Heart right ventricle (tissue), 16 donors: ENCODE data around the gene RFTN1. TPM values are rescaled to one million over a fixed set of nuclear protein-coding genes. Genes with fewer than 3 reads are reported as not detected.

Source experiments
- ATAC-seq, 8 donors: fragments of 200-7000 bp; cut with Tn5 transposase; one replicate each; pipeline ENCODE4 v1.9.1; 2020; ENCODE audit warnings: mild to moderate bottlenecking in 8 of 8, moderate library complexity in 8 of 8, moderate number of reproducible peaks in 1 of 8
- DNase-seq, 2 donors: peaks; one replicate each; pipeline ENCODE4 v3.0.0-alpha.2; 2020
- H3K27ac ChIP-seq, 10 donors: fragments of 200-600 bp; sonication (generic) in 2 of 10; one replicate each; pipeline versions ENCODE4 v1.5.0 to v1.8.0; 2020 to 2022; ENCODE audit warnings: mild to moderate bottlenecking in 3 of 10
- H3K27me3 ChIP-seq, 7 donors: fragments of 200-600 bp; one replicate each; pipeline ENCODE4 v1.8.0; 2021 to 2022; ENCODE audit warnings: mild to moderate bottlenecking in 2 of 7
- H3K36me3 ChIP-seq, 9 donors: fragments of 200-600 bp; sonication (generic) in 1 of 9; one replicate each; pipeline versions ENCODE4 v1.5.0 to v1.8.0; 2020 to 2022; ENCODE audit warnings: mild to moderate bottlenecking in 2 of 9
- H3K4me1 ChIP-seq, 9 donors: fragments of 200-600 bp; sonication (generic) in 1 of 9; one replicate each; pipeline versions ENCODE4 v1.5.0 to v1.8.0; 2020 to 2022; ENCODE audit warnings: mild to moderate bottlenecking in 4 of 9
- H3K4me3 ChIP-seq, 10 donors: fragments of 200-600 bp; sonication (generic) in 2 of 10; one replicate each; pipeline versions ENCODE4 v1.5.0 to v1.8.0; 2020 to 2022; ENCODE audit warnings: mild to moderate bottlenecking in 7 of 10, moderate library complexity in 2 of 10
- H3K9me3 ChIP-seq, 11 donors: fragments of 200-600 bp in 10 of 11; sonication (generic) in 2 of 11; one replicate each; pipeline versions ENCODE4 v1.5.0 to v1.8.0; 2013 to 2022; ENCODE audit warnings: mild to moderate bottlenecking in 2 of 11, control low read depth in 1 of 11, moderate library complexity in 1 of 11
- WGBS, 2 donors: extraction: QIAGEN DNeasy Blood & Tissue Kit; methylation state at CpG; one replicate each; pipeline ENCODE4 v1.1.7; 2013; ENCODE audit warnings: inconsistent platforms in 1 of 2; 5-methylcytosine and 5-hydroxymethylcytosine counted together
- intact Hi-C, 10 donors: fragments of 100-400 bp; cut with DNase I; formaldehyde crosslinking; loops; one replicate each; pipeline versions ENCODE4 v1.11.1 to v1.14.2; 2022
- polyA plus RNA-seq, 2 donors: library from polyadenylated mRNA; stranded (reverse); fragments of 200-250 nt; gene quantifications; one replicate each; pipeline ENCODE4 v1.2.3, GENCODE V29; 2013
- total RNA-seq, 10 donors: library from RNA; stranded (reverse); fragmentation: NEBNext Ultra II Directional in 3 of 10; extraction: Animal tissue kit (Norgen Biotek cat#: 25700) in 3 of 10; gene quantifications; one replicate each; pipeline versions ENCODE4 v1.2.1 to v1.2.4, GENCODE V29; 2021 to 2023
- TF ChIP-seq, protein P1 (sequence below), 9 donors: fragments of 200-600 bp; sonication (generic) in 2 of 9; IDR thresholded peaks; one replicate each; pipeline versions ENCODE4 v1.5.0 to v1.8.0; 2021 to 2022; ENCODE audit warnings: antibody characterized with exemption in 9 of 9, mild to moderate bottlenecking in 5 of 9, moderate library complexity in 1 of 9
- donor health status: Arrhythmogenic right ventricular cardiomyopathy.
- donor health status: ischemic (EF 13 %, LVEDD 7.1; RV severe dilation, severe dysfunction).
- donor health status: healthy with polysubstance abuse.
- donor health status: DM: no; HTN: yes; CAD: no.
- donor health status: DM: no; HTN: no; CAD: no.
- donor health status: ischemic (EF 25% LVEDD 6.9; RV normal size, moderate dysfunction).
- donor health status: ischemic (EF 25% LVEDD 5.7; RV mildly dilated, moderate dysfunction).
- donor health status: healthy.
- donor health status: DM: yes; HTN: yes; CAD: no.
- donor health status: Ischemic cardiomyopathy.
- donor health status: ischemic (EF 35%, LVEDD 5.7; RV mildly dilated, moderate dysfunction).
- donor health status: nonischemic (EF 11% LVEDD 7.7; RV severe dilation, severe dysfunction).
- donor health status: DM: yes; HTN: yes; CAD: no.
- donor health status: PGD.
- donor health status: ischemic (EF 29% LVEDD 5.4; RV normal size, mild dysfunction).
- donor health status: nonischemic (EF 23%, LVEDD 6.1; RV moderate dilation, normal function).

The RFTN1 gene
- total and polyA plus RNA-seq, 12 donors = 17.4 to 32.2 (median 24.0) TPM

DNA sequence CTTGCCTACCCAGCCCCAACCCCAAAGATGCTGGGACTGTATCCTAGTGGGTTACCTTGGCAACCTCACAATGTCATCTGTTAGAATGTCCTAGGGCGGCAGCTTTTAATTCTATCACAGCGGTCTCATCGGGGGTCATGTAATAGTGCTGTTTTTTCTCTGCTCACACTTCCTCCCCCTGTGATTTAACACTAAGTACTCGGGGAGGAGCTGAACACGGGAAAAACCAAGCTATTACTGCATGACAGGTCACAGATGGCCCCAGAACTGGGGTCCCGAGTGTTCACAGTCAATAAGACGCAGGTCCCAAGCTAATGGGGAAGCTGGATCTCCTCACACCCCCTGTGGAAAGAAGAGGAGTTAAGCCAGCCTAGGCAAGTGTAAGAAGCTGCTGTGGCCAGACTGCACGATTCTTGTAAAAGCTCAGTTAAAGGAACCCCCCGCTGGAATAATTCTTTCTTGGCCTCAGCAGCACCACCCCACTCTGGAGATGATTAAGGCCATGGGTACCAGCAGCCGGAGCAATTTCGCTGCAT is 2.5 kb upstream of the RFTN1 start:
- TF ChIP-seq, protein P1, sequence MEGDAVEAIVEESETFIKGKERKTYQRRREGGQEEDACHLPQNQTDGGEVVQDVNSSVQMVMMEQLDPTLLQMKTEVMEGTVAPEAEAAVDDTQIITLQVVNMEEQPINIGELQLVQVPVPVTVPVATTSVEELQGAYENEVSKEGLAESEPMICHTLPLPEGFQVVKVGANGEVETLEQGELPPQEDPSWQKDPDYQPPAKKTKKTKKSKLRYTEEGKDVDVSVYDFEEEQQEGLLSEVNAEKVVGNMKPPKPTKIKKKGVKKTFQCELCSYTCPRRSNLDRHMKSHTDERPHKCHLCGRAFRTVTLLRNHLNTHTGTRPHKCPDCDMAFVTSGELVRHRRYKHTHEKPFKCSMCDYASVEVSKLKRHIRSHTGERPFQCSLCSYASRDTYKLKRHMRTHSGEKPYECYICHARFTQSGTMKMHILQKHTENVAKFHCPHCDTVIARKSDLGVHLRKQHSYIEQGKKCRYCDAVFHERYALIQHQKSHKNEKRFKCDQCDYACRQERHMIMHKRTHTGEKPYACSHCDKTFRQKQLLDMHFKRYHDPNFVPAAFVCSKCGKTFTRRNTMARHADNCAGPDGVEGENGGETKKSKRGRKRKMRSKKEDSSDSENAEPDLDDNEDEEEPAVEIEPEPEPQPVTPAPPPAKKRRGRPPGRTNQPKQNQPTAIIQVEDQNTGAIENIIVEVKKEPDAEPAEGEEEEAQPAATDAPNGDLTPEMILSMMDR (IDR thresholded peaks at IDR 0.05) = no peak
- DNase-seq = no peak
- no peak for ATAC-seq
- intact Hi-C loops = loop anchor here (2.0 to 10.0 kb wide), 8 partner anchors 71 to 229 kb away; no protein-coding TSS in a partner anchor
- 51 to 57% methylated on average over 11 of the region's 11 CpGs for WGBS, 2 donors
- H3K4me3 ChIP-seq = no peak overlapping the region
- H3K36me3 ChIP-seq = no peaks in the 10 kb centered on the region
- H3K27ac ChIP-seq = peak overlapping the region; percentile 8 to 96 (median 59)
- no peaks in the 10 kb centered on the region for H3K9me3 ChIP-seq
- H3K27me3 ChIP-seq = no peaks in the 10 kb centered on the region
- peaks cover 5 to 62% (median 50%) of the 10 kb centered on the region in 9 donors for H3K4me1 ChIP-seq

DNA sequence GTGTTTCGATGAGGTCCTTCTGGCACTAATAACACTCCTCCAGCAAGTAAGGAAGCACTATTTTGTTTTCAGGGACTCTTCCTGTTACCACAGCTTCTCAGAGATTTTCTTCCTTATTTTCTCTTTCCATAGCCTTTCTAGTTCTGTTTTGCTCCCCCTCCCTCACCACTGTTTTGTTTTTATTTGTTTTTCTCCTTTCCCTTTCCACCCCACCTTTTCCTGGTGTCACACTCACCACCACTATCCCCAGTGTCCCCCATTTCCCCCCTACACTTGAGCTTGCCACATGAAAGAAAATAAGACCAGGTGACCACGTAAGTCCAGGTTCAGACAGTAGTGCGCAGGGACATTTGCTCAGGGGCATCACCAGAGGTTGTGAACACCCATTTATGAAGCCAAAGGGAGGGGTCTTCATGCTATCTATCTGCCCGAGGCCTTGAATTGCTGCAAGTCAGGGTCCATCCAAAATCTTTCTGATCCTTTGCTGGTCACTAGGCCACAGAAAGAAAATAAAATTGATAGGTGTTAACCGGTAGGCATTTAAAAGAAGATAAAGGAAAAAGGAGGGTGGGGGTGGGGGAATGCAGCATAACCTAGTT is 1.4 kb upstream of the RFTN1 start:
- peaks cover 5 to 73% (median 61%) of the 10 kb centered on the region in 9 donors for H3K4me1 ChIP-seq
- 78 to 81% methylated on average over 5 of the region's 5 CpGs for WGBS, 2 donors
- ATAC-seq = no peak
- no peaks in the 10 kb centered on the region for H3K9me3 ChIP-seq
- no peaks in the 10 kb centered on the region for H3K27me3 ChIP-seq
- TF ChIP-seq, protein P1 (IDR thresholded peaks at IDR 0.05) = no peak
- H3K4me3 ChIP-seq = peak overlapping the region in 5 of 10 donors; percentile 63 to 92 (median 89)
- H3K27ac ChIP-seq = peak overlapping the region in 9 of 10 donors; percentile 86 to 96 (median 94)
- intact Hi-C loops = loop anchor here (5.0 to 10.0 kb wide), 9 partner anchors 43 to 228 kb away; no protein-coding TSS in a partner anchor
- DNase-seq = no peak
- H3K36me3 ChIP-seq = no peaks in the 10 kb centered on the region

DNA sequence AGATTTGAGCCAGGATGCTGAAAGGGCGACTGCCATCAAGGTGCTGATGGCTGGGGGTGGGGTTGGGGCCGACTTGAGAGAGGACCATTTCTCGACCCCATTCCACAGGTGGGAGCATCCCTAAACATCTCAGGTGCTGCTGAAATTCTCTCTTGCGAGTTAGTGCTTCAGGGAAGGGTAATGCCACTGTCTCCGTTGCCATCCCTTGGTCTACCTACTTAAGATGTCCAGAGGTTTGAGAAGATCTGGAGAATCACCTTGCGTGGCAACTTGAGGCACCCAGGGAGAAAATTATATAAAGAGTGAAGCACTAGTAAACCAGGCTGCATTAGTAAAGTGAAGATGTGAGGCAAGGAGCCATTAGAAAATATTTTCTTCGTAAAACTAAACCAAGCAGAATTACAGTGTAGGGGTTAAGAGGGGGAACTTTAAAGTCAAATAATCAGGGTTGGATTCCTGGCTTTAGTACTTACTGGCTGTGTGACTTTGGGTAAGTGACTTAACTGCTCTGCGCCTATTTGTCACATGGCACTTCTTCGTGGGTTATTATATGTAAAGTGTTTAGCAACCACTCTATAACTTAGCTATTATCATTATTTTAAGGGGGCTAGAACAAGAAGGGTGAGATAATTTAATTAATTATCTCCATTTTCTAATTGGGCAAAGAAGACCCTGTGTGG is 662 bp upstream of the RFTN1 start:
- H3K9me3 ChIP-seq = no peaks in the 10 kb centered on the region
- peak overlapping the region; percentile 86 to 96 (median 93) for H3K27ac ChIP-seq
- TF ChIP-seq, protein P1 (IDR thresholded peaks at IDR 0.05) = no peak
- H3K4me3 ChIP-seq = peak overlapping the region; percentile 57 to 96 (median 86)
- intact Hi-C loops = loop anchor here in 9 of 10 donors (5.0 to 10.0 kb wide), 7 partner anchors 42 to 219 kb away; no protein-coding TSS in a partner anchor
- no peaks in the 10 kb centered on the region for H3K36me3 ChIP-seq
- no peaks in the 10 kb centered on the region for H3K27me3 ChIP-seq
- DNase-seq = no peak
- ATAC-seq = no peak
- peaks cover 5 to 80% (median 65%) of the 10 kb centered on the region in 9 donors for H3K4me1 ChIP-seq
- 52 to 59% methylated on average over 9 of the region's 9 CpGs for WGBS, 2 donors

DNA sequence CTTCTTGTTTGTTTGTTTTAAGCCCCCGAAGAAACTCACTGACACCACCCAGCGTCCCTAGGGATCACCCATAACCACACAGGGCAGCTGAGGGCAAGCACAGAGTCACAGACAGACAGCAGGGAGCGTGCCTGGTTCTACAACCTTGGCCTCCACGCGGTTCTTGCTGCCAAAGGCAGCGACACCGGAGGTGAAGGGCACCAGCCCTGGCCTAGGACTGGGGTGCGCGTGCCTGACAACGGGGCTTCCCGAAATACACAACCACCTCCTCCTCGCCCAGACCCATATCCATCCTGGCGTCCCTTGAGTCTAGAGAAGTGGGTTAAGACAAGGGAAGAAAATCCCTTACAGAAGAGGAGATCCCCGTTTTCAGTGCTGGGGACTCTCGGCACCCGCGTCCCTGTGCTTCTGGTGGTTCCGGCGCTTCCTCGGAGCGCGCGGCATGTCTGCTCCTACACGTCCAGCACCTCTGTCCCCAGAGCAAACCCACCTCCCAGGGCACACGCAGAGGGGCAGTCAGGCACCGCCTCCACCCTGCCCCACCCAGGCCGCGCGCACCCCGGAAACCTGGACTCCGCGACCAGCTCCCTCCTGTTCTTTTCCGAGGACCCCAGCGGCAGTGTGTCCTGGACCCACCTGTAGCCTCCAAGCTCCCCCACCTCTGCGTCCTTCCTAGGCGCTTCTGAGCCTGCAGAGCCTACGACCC is 911 bp downstream of the RFTN1 start:
- TF ChIP-seq, protein P1 (IDR thresholded peaks at IDR 0.05) = peak in 1 of 9 donors; percentile 16
- Histone ChIP-seq H3K4me3 (peak overlapping the region; percentile 57 to 96 (median 86)), H3K27me3 (no peaks in the 10 kb centered on the region), H3K9me3 (no peaks in the 10 kb centered on the region), H3K4me1 (peaks cover 8 to 90% (median 77%) of the 10 kb centered on the region in 9 donors), H3K27ac (peak overlapping the region; percentile 86 to 96 (median 93)), H3K36me3 (no peaks in the 10 kb centered on the region)
- ATAC-seq (peak; percentile 46 to 85 (median 72)), DNase-seq (peak; percentile 62 to 68)
- intact Hi-C loops = loop anchor here in 9 of 10 donors (2.0 to 10.0 kb wide), 8 partner anchors 34 to 218 kb away; no protein-coding TSS in a partner anchor
- WGBS, 2 donors = 2 to 4% methylated on average over 37 of the region's 37 CpGs
